Right lobe of liver (tissue), 6 donors: ENCODE measurements around the gene BACH2. TPM values are rescaled to one million over a fixed set of nuclear protein-coding genes. Genes with fewer than 3 reads are reported as not detected.

Experiments
- ATAC-seq, 4 donors: fragments of 200-7000 bp; cut with Tn5 transposase; one replicate each; pipeline ENCODE4 v1.9.1; 2020; ENCODE audit warnings: mild to moderate bottlenecking in 4 of 4, moderate library complexity in 4 of 4
- DNase-seq, 3 donors: peaks; one replicate each; pipeline ENCODE4 v3.0.0-alpha.2; 2020
- H3K27ac ChIP-seq, 3 donors: fragments of 200-600 bp; one replicate each; pipeline ENCODE4 v1.8.0; 2022
- H3K27me3 ChIP-seq, 2 donors: fragments of 200-600 bp; one replicate each; pipeline ENCODE4 v1.8.0; 2022
- H3K36me3 ChIP-seq, 4 donors: fragments of 200-600 bp; sonication (generic) in 1 of 4; one replicate each; pipeline versions ENCODE4 v1.5.1 to v1.8.0; 2017 to 2022; ENCODE audit warnings: control low read depth in 1 of 4
- H3K4me1 ChIP-seq, 4 donors: fragments of 200-600 bp; sonication (generic) in 1 of 4; one replicate each; pipeline versions ENCODE4 v1.5.1 to v1.8.0; 2017 to 2022; ENCODE audit warnings: control low read depth in 1 of 4
- H3K4me3 ChIP-seq, 3 donors: fragments of 200-600 bp; one replicate each; pipeline ENCODE4 v1.8.0; 2022
- H3K9me3 ChIP-seq, 4 donors: fragments of 200-600 bp; sonication (generic) in 1 of 4; one replicate each; pipeline versions ENCODE4 v1.5.1 to v1.8.0; 2017 to 2022; ENCODE audit warnings: control low read depth in 1 of 4
- POLR2A ChIP-seq: fragments of 450-650 bp; IDR thresholded peaks from one replicate; pipeline ENCODE4 v1.6.1; 2017; ENCODE audit warnings: antibody characterized with exemption, mild to moderate bottlenecking
- WGBS: methylation state at CpG from one replicate; pipeline ENCODE4 v1.1.6; 2018; ENCODE audit warnings: low coverage, low lambda C conversion rate; ENCODE audit not compliant: insufficient coverage; ENCODE audit errors: missing lambda C conversion rate; 5-methylcytosine and 5-hydroxymethylcytosine counted together
- intact Hi-C, 2 donors: fragments of 100-400 bp; cut with DNase I; formaldehyde crosslinking; loops; one replicate each; pipeline versions ENCODE4 v1.11.2 to v1.14.1; 2022
- total RNA-seq, 6 experiments: library from RNA; depleted of rRNA in 2 of 6; stranded (reverse); fragments of >200 nt in 2 of 6; fragmentation: NEBNext Ultra II Directional in 3 of 6; extraction: Animal tissue kit (Norgen Biotek cat#: 25700) in 3 of 6; gene quantifications; one replicate each; pipeline versions ENCODE4 v1.1.0 to v1.2.4, GENCODE V29; 2016 to 2023
- TF ChIP-seq, protein P1 (sequence below), 4 donors: fragments of 200-600 bp in 3 of 4; fragments of 450-650 bp in 1 of 4; IDR thresholded peaks; one replicate each; pipeline versions ENCODE4 v1.5.1 to v1.8.0; 2016 to 2022; ENCODE audit warnings: antibody characterized with exemption in 4 of 4, mild to moderate bottlenecking in 2 of 4
- donor health status: DM: no; HTN: yes; CAD: no.
- donor health status: DM: no; HTN: no; CAD: no.
- donor health status: DM: no; HTN: no; CAD: no.
- donor health status: DM: no; HTN: yes; CAD: no.
- donor health status: DM: no; HTN: yes; CAD: no.

The BACH2 gene
- total RNA-seq, 6 experiments from 2014 or later = 2.6 to 12.6 (median 3.1) TPM

DNA sequence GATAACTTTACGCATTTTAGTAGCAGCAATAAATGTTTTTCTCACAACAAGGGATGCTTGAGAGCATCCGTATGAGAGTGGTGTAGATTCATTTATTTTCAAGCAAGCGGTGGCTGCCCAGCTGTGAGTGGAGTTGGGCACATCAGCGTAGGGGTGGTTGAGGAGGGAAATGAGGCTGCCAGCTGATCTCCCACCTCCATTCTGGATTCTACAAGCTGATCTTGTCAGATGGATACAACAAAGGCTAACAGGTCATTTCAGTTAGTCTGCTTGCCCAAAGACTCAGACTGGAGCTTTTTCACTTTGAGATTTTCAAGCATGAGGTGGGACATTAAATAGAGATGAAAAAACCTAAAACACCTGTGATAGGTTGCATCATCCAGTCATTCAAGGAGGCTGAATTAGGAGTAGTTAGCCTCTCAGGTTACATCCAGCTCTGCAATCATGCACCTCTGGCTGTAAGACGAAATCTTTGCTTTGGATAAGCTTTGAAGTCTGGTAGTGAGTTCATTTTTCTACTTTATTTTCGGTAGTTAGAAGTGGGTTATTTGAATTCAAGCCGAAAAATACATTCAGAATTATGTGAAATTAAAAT, 1.9 kb upstream of the BACH2 start:
- Histone ChIP-seq H3K9me3 (no peaks in the 10 kb centered on the region), H3K27ac (no peak overlapping the region), H3K4me1 (peaks cover 0 to 12% (median 3%) of the 10 kb centered on the region in 4 donors), H3K4me3 (no peak overlapping the region), H3K36me3 (no peaks in the 10 kb centered on the region), H3K27me3 (no peaks in the 10 kb centered on the region)
- 80% methylated on average over 7 of the region's 7 CpGs for WGBS
- ATAC-seq (no peak), DNase-seq (no peak)
- TF ChIP-seq, protein P1, sequence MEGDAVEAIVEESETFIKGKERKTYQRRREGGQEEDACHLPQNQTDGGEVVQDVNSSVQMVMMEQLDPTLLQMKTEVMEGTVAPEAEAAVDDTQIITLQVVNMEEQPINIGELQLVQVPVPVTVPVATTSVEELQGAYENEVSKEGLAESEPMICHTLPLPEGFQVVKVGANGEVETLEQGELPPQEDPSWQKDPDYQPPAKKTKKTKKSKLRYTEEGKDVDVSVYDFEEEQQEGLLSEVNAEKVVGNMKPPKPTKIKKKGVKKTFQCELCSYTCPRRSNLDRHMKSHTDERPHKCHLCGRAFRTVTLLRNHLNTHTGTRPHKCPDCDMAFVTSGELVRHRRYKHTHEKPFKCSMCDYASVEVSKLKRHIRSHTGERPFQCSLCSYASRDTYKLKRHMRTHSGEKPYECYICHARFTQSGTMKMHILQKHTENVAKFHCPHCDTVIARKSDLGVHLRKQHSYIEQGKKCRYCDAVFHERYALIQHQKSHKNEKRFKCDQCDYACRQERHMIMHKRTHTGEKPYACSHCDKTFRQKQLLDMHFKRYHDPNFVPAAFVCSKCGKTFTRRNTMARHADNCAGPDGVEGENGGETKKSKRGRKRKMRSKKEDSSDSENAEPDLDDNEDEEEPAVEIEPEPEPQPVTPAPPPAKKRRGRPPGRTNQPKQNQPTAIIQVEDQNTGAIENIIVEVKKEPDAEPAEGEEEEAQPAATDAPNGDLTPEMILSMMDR (IDR thresholded peaks at IDR 0.05) = no peak
- TF ChIP-seq POLR2A = no peak
- intact Hi-C loops = no loop called here

DNA sequence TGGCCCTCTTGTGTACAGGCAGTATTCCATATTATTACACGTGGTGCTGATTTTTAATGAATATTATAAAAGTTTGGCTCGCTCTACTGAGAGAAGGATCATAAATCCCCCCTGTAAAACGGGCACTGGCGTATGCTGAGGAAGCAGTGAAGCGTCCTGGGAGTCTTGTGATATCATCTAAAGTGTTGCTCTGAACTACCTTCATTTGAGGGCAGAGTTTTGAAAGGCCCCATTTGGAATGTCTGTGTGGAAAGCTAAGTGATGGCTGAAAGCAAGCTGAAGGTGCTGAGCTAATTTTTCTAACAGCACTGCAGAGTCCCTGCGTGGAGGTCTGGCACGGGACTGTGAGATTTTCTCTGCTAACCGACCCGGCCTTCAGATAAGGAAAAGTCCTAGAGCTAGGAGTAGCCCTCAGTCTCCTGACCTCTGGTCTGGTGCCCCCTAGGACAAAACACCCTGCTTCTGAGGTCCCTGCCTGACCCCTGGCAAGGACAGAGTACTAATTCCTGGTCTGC, 1.3 kb upstream of the BACH2 start:
- peaks cover 0 to 19% (median 6%) of the 10 kb centered on the region in 4 donors for H3K4me1 ChIP-seq
- no peak for ATAC-seq
- 81% methylated on average over 9 of the region's 9 CpGs for WGBS
- intact Hi-C loops = no loop called here
- no peaks in the 10 kb centered on the region for H3K27me3 ChIP-seq
- TF ChIP-seq, protein P1 (IDR thresholded peaks at IDR 0.05) = no peak
- no peak for TF ChIP-seq POLR2A
- no peaks in the 10 kb centered on the region for H3K36me3 ChIP-seq
- no peaks in the 10 kb centered on the region for H3K9me3 ChIP-seq
- no peak overlapping the region for H3K27ac ChIP-seq
- no peak for DNase-seq
- H3K4me3 ChIP-seq = no peak overlapping the region

DNA sequence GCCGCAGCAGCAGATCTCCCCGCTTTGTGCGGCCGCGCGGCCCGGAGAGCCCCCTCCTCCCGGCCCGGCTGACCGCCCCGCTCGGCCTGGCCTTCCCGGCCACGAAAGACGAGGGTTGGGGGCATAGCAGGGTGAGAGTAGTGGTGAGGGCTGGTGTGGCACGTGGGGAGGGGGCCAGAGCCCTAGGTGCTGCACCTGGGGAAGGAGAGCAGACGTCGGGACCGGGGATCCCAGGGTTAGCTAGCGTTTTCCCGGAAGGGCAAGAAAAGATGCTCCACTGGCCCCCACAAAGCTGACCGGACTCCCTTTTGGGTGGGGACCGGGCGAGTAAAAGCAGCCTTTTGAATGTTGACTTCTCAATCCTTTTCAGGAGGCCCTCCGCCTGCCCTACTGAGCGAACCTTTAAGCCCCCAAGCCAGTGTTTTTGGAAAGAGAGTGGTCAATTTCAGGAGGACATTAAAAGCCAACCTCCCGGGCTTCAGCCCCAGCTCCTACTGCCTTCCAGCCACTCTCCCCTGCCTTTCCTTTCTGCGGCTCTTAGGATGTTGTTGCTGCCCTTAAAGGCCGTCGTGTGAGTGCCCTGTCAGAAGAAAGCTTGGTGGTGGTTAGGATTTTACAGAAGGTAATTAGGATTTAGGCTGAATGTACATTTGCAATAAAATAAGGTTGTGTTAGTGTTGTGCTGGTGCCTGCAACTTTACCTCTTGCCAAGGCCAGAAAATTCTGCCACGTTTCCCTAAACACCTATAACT, 648 bp upstream of the BACH2 start:
- Histone ChIP-seq H3K4me3 (peak overlapping the region; percentile 60 to 78 (median 72)), H3K36me3 (no peaks in the 10 kb centered on the region), H3K9me3 (no peaks in the 10 kb centered on the region), H3K27me3 (no peaks in the 10 kb centered on the region), H3K27ac (peak overlapping the region; percentile 44 to 89 (median 48)), H3K4me1 (peaks cover 0 to 25% (median 9%) of the 10 kb centered on the region in 4 donors)
- ATAC-seq (no peak), DNase-seq (no peak)
- no peak for TF ChIP-seq POLR2A
- intact Hi-C loops = no loop called here
- 49% methylated on average over 8 of the region's 31 CpGs for WGBS

DNA sequence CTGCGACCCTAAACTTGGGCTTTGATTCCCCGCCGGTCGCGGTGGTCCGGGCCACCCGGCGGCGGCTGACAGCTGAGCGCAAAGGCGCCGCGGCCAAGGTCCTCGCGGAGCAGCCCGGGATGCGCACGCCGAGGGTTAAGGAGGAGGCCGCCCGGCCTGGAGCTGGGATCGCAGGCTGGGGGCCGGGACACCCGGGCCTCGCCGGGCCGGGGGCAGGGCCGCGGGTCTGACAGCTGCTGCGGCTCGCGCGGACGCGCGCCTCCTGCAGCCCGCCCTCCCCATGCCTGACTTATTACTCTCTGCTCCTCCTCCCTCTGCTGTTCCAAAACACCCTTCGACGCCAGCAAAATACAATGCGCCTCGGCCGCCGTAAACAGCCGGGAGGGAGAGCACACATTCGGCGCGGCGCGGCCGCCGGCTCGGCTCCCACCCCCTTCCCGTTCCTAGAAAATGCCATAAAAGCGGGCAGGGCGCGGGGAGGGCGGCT, 746 bp downstream of the BACH2 start:
- H3K9me3 ChIP-seq = no peaks in the 10 kb centered on the region
- no peaks in the 10 kb centered on the region for H3K27me3 ChIP-seq
- intact Hi-C loops = no loop called here
- peak; percentile 55 to 77 (median 62) for ATAC-seq
- H3K4me3 ChIP-seq = peak overlapping the region; percentile 60 to 78 (median 72)
- 1% methylated on average over 16 of the region's 57 CpGs for WGBS
- peak; percentile 68 for TF ChIP-seq POLR2A
- TF ChIP-seq, protein P1 (IDR thresholded peaks at IDR 0.05) = peak in 2 of 4 donors; percentile 15 to 24
- peak; percentile 69 to 75 (median 73) for DNase-seq
- H3K4me1 ChIP-seq = peaks cover 0 to 38% (median 14%) of the 10 kb centered on the region in 4 donors
- H3K27ac ChIP-seq = peak overlapping the region; percentile 44 to 89 (median 78)
- no peaks in the 10 kb centered on the region for H3K36me3 ChIP-seq
